GM12878 (cell line): ENCODE measurements around the gene OCIAD2. TPM values are rescaled to one million over a fixed set of nuclear protein-coding genes. Genes with fewer than 3 reads are reported as not detected.

ENCODE experiments used
- ATAC-seq: fragments of 200-7000 bp; cut with Tn5 transposase; 3 replicates; pipeline ENCODE4 v1.9.1; 2020; ENCODE audit warnings: mild to moderate bottlenecking, moderate library complexity
- BruUV-seq: library from RNA; stranded (reverse); fragments of 400-500 nt; replicated peaks from 2 replicates; lab custom pipeline; 2021; lab: Mats Ljungman, UMichigan
- CTCF ChIA-PET: fragments of 300-600 bp; sonication (Branson Sonifier 250); formaldehyde crosslinking; extraction: SDS; loops from one replicate; lab custom pipeline; 2021; ENCODE audit warnings: inconsistent platforms; lab: Yijun Ruan, JAX
- POLR2A ChIA-PET: fragments of 350-600 bp; formaldehyde crosslinking; extraction: SDS; loops from one replicate; lab custom pipeline; 2021; ENCODE audit warnings: inconsistent platforms; lab: Charles Lee
- RAD21 ChIA-PET: fragments of 300-600 bp; sonication (Branson Sonifier 250); formaldehyde crosslinking; loops from one replicate; lab custom pipeline; 2023; ENCODE audit warnings: antibody characterized with exemption; ENCODE audit not compliant: unreplicated experiment; lab: Charles Lee
- SMC1A ChIA-PET: fragments of 300-600 bp; sonication (Branson Sonifier 250); formaldehyde crosslinking; loops from one replicate; lab custom pipeline; 2023; ENCODE audit not compliant: unreplicated experiment, uncharacterized antibody; lab: Charles Lee
- DNase-seq: peaks from one replicate; pipeline ENCODE4 v3.0.0-alpha.2; 2011; ENCODE audit warnings: low read depth, low spot score
- FAIRE-seq: peaks from 3 replicates; lab custom pipeline; 2011; peaks lifted over from hg19 to GRCh38; lab: Jason Lieb, UNC
- H2AFZ ChIP-seq: 2 replicates; pipeline ENCODE4 v1.6.0; 2011; ENCODE audit warnings: low read depth, low read length, control low read depth; ENCODE audit not compliant: control insufficient read depth
- H3K27ac ChIP-seq: 2 replicates; pipeline ENCODE4 v1.5.1; 2011; ENCODE audit warnings: control low read depth; ENCODE audit not compliant: control insufficient read depth, insufficient read depth
- H3K27me3 ChIP-seq, 2 experiments: replicated peaks in 1 of 2; 2 replicates each; pipeline versions ENCODE4 v1.6.0 to v1.6.1; 2011; ENCODE audit warnings: low read length in 1 of 2; ENCODE audit not compliant: control insufficient read depth in 2 of 2, insufficient read depth in 2 of 2
- H3K36me3 ChIP-seq, 2 experiments: 2 replicates each; pipeline ENCODE4 v1.5.1; 2011; ENCODE audit warnings: low read length in 1 of 2; ENCODE audit not compliant: control insufficient read depth in 2 of 2, insufficient read depth in 2 of 2
- H3K4me1 ChIP-seq: 2 replicates; pipeline ENCODE4 v1.6.1; 2011; ENCODE audit warnings: mild to moderate bottlenecking, low read length, moderate library complexity, mixed read lengths; ENCODE audit not compliant: control insufficient read depth, insufficient read depth
- H3K4me2 ChIP-seq: 2 replicates; pipeline ENCODE4 v1.6.0; 2011; ENCODE audit warnings: control low read depth; ENCODE audit not compliant: control insufficient read depth, insufficient read depth
- H3K4me3 ChIP-seq: fragments of 200-600 bp; sonication (generic); 2 replicates; pipeline ENCODE4 v1.5.1; 2016
- H3K79me2 ChIP-seq: 2 replicates; pipeline ENCODE4 v1.6.0; 2011; ENCODE audit warnings: low read length; ENCODE audit not compliant: control insufficient read depth, insufficient read depth
- H3K9ac ChIP-seq: 2 replicates; pipeline ENCODE4 v1.8.0; 2011; ENCODE audit warnings: low read length, control low read depth, mixed read lengths; ENCODE audit not compliant: control insufficient read depth, insufficient read depth
- H3K9me3 ChIP-seq: replicated peaks from 3 replicates; pipeline ENCODE4 v1.5.1; 2011; ENCODE audit warnings: mild to moderate bottlenecking, low read length; ENCODE audit not compliant: control insufficient read depth, insufficient read depth
- H4K20me1 ChIP-seq: 2 replicates; pipeline ENCODE4 v1.6.0; 2011; ENCODE audit not compliant: control insufficient read depth, insufficient read depth
- CHD1 ChIP-seq: IDR thresholded peaks from 2 replicates; pipeline ENCODE4 v1.6.1; 2012; ENCODE audit warnings: low read depth, low read length, improper control_type of control experiment
- HDGF ChIP-seq: fragments of 450-650 bp; IDR thresholded peaks from 2 replicates; pipeline ENCODE4 v1.6.1; 2016; ENCODE audit warnings: antibody characterized with exemption
- MEF2B ChIP-seq: fragments of 450-650 bp; IDR thresholded peaks from 2 replicates; pipeline ENCODE4 v1.6.1; 2018; ENCODE audit warnings: mild to moderate bottlenecking, moderate library complexity; ENCODE audit not compliant: partially characterized antibody, poor library complexity, severe bottlenecking
- NBN ChIP-seq: fragments of 450-650 bp; IDR thresholded peaks from 2 replicates; pipeline ENCODE4 v1.6.1; 2016
- NFYB ChIP-seq: IDR thresholded peaks from 2 replicates; pipeline ENCODE4 v1.6.1; 2011; ENCODE audit warnings: low read depth, mild to moderate bottlenecking, low read length, improper control_type of control experiment, moderate library complexity; ENCODE audit not compliant: insufficient read depth
- RAD51 ChIP-seq: fragments of 450-650 bp; IDR thresholded peaks from 2 replicates; pipeline ENCODE4 v1.6.1; 2016; ENCODE audit warnings: moderate library complexity, mild to moderate bottlenecking, inconsistent platforms
- SIX5 ChIP-seq: IDR thresholded peaks from 2 replicates; pipeline ENCODE4 v1.6.1; 2011; ENCODE audit warnings: mild to moderate bottlenecking, low read depth, low read length, moderate library complexity; ENCODE audit not compliant: severe bottlenecking
- WGBS: methylation state at CpG from one replicate; pipeline ENCODE4 v1.1.6; 2016; ENCODE audit warnings: low lambda C conversion rate; ENCODE audit not compliant: insufficient replicate concordance, insufficient coverage; ENCODE audit errors: missing lambda C conversion rate; 5-methylcytosine and 5-hydroxymethylcytosine counted together
- in situ Hi-C: fragments of 300-500 bp; cut with MboI; formaldehyde crosslinking; loops from 9 replicates; pipeline ENCODE4 v1.14.3; 2018; ENCODE audit warnings: mixed read lengths
- intact Hi-C: fragments of 100-400 bp; cut with micrococcal nuclease; formaldehyde crosslinking; loops from one replicate; pipeline ENCODE4 v1.14.2; 2022; ENCODE audit not compliant: unreplicated experiment
- polyA plus RNA-seq, 11 experiments: library from polyadenylated mRNA; depleted of rRNA in 4 of 11; unstranded in 6 of 11; stranded (reverse) in 5 of 11; fragments of >200 nt; fragmentation: Nextera tagmentation in 4 of 11; fragmentation: Illumina TruSeq in 1 of 11; extraction: Ambion mirVana in 4 of 11; extraction: Trizol in 1 of 11; gene quantifications; 1 replicate in 1 of 11; 2 replicates in 10 of 11; pipeline versions ENCODE4 v1.2.1 to v1.2.3, GENCODE V29; 2011 to 2016; ENCODE audit warnings: inconsistent platforms in 2 of 11, missing spikeins in 2 of 11, low read depth in 1 of 11
- total RNA-seq, 4 experiments: library from RNA; depleted of rRNA in 3 of 4; stranded (reverse); fragments of >200 nt in 3 of 4; fragmentation: Illumina TruSeq in 1 of 4; extraction: Trizol in 1 of 4; gene quantifications; 2 replicates each; pipeline versions ENCODE4 v1.2.1 to v1.2.3, GENCODE V29; 2013 to 2021
- TF ChIP-seq, protein P1 (sequence below): fragments of 450-650 bp; IDR thresholded peaks from 2 replicates; pipeline ENCODE4 v1.6.1; 2017; ENCODE audit warnings: mild to moderate bottlenecking, moderate library complexity
- TF ChIP-seq, protein P2 (sequence below): fragments of 150-350 bp; IDR thresholded peaks from 2 replicates; pipeline ENCODE4 v1.6.1; 2014; ENCODE audit warnings: mild to moderate bottlenecking, low read depth, low read length
- TF ChIP-seq, protein P3 (sequence below): IDR thresholded peaks from 2 replicates; pipeline ENCODE4 v1.6.1; 2011; ENCODE audit warnings: mild to moderate bottlenecking, low read depth, low read length, moderate library complexity; ENCODE audit not compliant: insufficient replicate concordance
- TF ChIP-seq, protein P4 (sequence below): IDR thresholded peaks from 2 replicates; pipeline ENCODE4 v1.6.1; 2011; ENCODE audit warnings: borderline replicate concordance, low read depth, mild to moderate bottlenecking, moderate library complexity, low read length; ENCODE audit not compliant: insufficient read depth, poor library complexity, severe bottlenecking
- TF ChIP-seq, protein P5 (sequence below): IDR thresholded peaks from 2 replicates; pipeline ENCODE4 v1.6.1; 2011; ENCODE audit warnings: low read depth, low read length, improper control_type of control experiment, borderline replicate concordance

OCIAD2 gene
- total and polyA plus RNA-seq, 10 of the 15 experiments (the other 5 are each of a cell fraction or from before 2014, with no cell fraction given): 42.4 to 140 (median 70.0) TPM

DNA sequence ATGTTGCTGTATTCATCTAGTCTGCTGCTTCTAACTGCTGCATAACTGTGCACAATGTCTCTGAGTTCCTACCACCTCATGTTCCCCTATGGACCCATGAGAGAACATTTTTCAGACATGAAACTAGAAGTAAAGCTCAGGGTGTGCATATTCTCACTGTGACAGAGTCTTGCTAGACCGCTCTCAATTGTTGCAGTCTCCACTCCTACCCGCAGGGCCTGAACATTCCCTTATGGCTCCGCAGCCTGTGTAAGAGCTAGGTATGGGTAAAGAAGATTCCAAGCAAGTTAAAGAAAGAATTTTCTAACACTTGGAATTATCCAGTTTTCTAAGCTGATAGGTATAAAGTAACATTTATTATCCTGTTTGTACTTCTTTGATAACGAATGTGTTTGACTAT, 5.4 kb downstream of the OCIAD2 start:
- ChIA-PET SMC1A (interaction anchor here (0.5 to 1.1 kb wide), 2 partner anchors 271 to 323 kb away, joined by 3 read pairs; no protein-coding TSS in a partner anchor), CTCF (interaction anchor here (1.0 kb wide), 1 partner anchor 10 kb away, joined by 4 read pairs; no protein-coding TSS in a partner anchor), POLR2A (no interaction called here), RAD21 (no interaction called here)
- Histone ChIP-seq H4K20me1 (no peaks in the 10 kb centered on the region), H3K9ac (no peak overlapping the region), H3K79me2 (peaks cover 2% of the 10 kb centered on the region), H3K9me3 (no peaks in the 10 kb centered on the region), H3K27me3 (no peaks in the 10 kb centered on the region), H3K4me2 (no peak overlapping the region), H3K4me3 (no peak overlapping the region), H2AFZ (no peak overlapping the region), H3K36me3 (peaks cover 0 to 9% of the 10 kb centered on the region in 2 experiments; a peak in 2 of 4 replicates), H3K4me1 (0 out of 2 replicates have a peak, but pooled peaks cover 4% of the 10 kb centered on the region), H3K27ac (no peak overlapping the region)
- in situ Hi-C loops: no loop called here
- no peak for DNase-seq
- no TSS peak for BruUV-seq
- no peak for ATAC-seq
- FAIRE-seq: no peak
- WGBS: 97% methylated on average over 4 of the region's 4 CpGs
- intact Hi-C loops: no loop called here
- TF ChIP-seq CHD1 (no peak), MEF2B (no peak), RAD51 (no peak), NFYB (no peak), SIX5 (no peak), HDGF (no peak), NBN (no peak)
- TF ChIP-seq, protein P1, sequence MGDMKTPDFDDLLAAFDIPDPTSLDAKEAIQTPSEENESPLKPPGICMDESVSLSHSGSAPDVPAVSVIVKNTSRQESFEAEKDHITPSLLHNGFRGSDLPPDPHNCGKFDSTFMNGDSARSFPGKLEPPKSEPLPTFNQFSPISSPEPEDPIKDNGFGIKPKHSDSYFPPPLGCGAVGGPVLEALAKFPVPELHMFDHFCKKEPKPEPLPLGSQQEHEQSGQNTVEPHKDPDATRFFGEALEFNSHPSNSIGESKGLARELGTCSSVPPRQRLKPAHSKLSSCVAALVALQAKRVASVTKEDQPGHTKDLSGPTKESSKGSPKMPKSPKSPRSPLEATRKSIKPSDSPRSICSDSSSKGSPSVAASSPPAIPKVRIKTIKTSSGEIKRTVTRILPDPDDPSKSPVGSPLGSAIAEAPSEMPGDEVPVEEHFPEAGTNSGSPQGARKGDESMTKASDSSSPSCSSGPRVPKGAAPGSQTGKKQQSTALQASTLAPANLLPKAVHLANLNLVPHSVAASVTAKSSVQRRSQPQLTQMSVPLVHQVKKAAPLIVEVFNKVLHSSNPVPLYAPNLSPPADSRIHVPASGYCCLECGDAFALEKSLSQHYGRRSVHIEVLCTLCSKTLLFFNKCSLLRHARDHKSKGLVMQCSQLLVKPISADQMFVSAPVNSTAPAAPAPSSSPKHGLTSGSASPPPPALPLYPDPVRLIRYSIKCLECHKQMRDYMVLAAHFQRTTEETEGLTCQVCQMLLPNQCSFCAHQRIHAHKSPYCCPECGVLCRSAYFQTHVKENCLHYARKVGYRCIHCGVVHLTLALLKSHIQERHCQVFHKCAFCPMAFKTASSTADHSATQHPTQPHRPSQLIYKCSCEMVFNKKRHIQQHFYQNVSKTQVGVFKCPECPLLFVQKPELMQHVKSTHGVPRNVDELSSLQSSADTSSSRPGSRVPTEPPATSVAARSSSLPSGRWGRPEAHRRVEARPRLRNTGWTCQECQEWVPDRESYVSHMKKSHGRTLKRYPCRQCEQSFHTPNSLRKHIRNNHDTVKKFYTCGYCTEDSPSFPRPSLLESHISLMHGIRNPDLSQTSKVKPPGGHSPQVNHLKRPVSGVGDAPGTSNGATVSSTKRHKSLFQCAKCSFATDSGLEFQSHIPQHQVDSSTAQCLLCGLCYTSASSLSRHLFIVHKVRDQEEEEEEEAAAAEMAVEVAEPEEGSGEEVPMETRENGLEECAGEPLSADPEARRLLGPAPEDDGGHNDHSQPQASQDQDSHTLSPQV: no peak
- TF ChIP-seq, protein P2, sequence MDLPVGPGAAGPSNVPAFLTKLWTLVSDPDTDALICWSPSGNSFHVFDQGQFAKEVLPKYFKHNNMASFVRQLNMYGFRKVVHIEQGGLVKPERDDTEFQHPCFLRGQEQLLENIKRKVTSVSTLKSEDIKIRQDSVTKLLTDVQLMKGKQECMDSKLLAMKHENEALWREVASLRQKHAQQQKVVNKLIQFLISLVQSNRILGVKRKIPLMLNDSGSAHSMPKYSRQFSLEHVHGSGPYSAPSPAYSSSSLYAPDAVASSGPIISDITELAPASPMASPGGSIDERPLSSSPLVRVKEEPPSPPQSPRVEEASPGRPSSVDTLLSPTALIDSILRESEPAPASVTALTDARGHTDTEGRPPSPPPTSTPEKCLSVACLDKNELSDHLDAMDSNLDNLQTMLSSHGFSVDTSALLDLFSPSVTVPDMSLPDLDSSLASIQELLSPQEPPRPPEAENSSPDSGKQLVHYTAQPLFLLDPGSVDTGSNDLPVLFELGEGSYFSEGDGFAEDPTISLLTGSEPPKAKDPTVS: no peak
- TF ChIP-seq, protein P3, sequence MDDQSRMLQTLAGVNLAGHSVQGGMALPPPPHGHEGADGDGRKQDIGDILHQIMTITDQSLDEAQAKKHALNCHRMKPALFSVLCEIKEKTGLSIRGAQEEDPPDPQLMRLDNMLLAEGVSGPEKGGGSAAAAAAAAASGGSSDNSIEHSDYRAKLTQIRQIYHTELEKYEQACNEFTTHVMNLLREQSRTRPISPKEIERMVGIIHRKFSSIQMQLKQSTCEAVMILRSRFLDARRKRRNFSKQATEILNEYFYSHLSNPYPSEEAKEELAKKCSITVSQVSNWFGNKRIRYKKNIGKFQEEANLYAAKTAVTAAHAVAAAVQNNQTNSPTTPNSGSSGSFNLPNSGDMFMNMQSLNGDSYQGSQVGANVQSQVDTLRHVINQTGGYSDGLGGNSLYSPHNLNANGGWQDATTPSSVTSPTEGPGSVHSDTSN: no peak
- TF ChIP-seq, protein P4, sequence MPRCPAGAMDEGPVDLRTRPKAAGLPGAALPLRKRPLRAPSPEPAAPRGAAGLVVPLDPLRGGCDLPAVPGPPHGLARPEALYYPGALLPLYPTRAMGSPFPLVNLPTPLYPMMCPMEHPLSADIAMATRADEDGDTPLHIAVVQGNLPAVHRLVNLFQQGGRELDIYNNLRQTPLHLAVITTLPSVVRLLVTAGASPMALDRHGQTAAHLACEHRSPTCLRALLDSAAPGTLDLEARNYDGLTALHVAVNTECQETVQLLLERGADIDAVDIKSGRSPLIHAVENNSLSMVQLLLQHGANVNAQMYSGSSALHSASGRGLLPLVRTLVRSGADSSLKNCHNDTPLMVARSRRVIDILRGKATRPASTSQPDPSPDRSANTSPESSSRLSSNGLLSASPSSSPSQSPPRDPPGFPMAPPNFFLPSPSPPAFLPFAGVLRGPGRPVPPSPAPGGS: no peak
- TF ChIP-seq, protein P5, sequence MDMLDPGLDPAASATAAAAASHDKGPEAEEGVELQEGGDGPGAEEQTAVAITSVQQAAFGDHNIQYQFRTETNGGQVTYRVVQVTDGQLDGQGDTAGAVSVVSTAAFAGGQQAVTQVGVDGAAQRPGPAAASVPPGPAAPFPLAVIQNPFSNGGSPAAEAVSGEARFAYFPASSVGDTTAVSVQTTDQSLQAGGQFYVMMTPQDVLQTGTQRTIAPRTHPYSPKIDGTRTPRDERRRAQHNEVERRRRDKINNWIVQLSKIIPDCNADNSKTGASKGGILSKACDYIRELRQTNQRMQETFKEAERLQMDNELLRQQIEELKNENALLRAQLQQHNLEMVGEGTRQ: no peak
